CD8-positive, alpha-beta memory T cell (primary cell): ENCODE measurements around the gene GPR157. TPM values are rescaled to one million over a fixed set of nuclear protein-coding genes. Genes with fewer than 3 reads are reported as not detected.

ENCODE experiments used
- CTCF ChIA-PET: fragments of 350-600 bp; sonication (Branson Sonifier 250); formaldehyde crosslinking; loops from one replicate; lab custom pipeline; 2021; ENCODE audit warnings: antibody characterized with exemption; lab: Charles Lee
- POLR2A ChIA-PET: fragments of 350-600 bp; sonication (Branson Sonifier 250); formaldehyde crosslinking; loops from one replicate; lab custom pipeline; 2021; ENCODE audit warnings: antibody characterized with exemption; lab: Charles Lee
- DNase-seq, 5 donors: peaks; one replicate each; pipeline versions ENCODE4 v3.0.0 to v3.0.0-alpha.2; 2020 to 2022; ENCODE audit warnings: mixed read lengths in 1 of 5
- H3K27ac ChIP-seq: one replicate; pipeline ENCODE4 v1.7.0; 2013; ENCODE audit warnings: low read depth, mild to moderate bottlenecking, low read length, moderate library complexity
- H3K27me3 ChIP-seq: 2 replicates; pipeline ENCODE4 v1.7.0; 2013; ENCODE audit warnings: low read length, mild to moderate bottlenecking; ENCODE audit not compliant: insufficient read depth, poor library complexity, severe bottlenecking
- H3K36me3 ChIP-seq: 2 replicates; pipeline ENCODE4 v1.7.0; 2013; ENCODE audit warnings: mild to moderate bottlenecking, low read length, moderate library complexity; ENCODE audit not compliant: insufficient read depth
- H3K4me1 ChIP-seq: 2 replicates; pipeline ENCODE4 v1.7.0; 2013; ENCODE audit warnings: mild to moderate bottlenecking, low read length, moderate library complexity; ENCODE audit not compliant: insufficient read depth
- H3K4me3 ChIP-seq: 2 replicates; pipeline ENCODE4 v1.7.0; 2013; ENCODE audit warnings: mild to moderate bottlenecking, low read length
- H3K9me3 ChIP-seq: 2 replicates; pipeline ENCODE4 v1.7.0; 2013; ENCODE audit warnings: mild to moderate bottlenecking, low read length
- H3K27ac Mint-ChIP-seq, 8 donors: one replicate each; pipeline ENCODE4 v1.8.0; 2020 to 2021; ENCODE audit warnings: mixed read lengths in 8 of 8, mild to moderate bottlenecking in 6 of 8, inconsistent platforms in 3 of 8, moderate library complexity in 3 of 8
- H3K27me3 Mint-ChIP-seq, 2 donors: one replicate each; pipeline ENCODE4 v1.8.0; 2020 to 2021; ENCODE audit warnings: mixed read lengths in 2 of 2, mild to moderate bottlenecking in 1 of 2, moderate library complexity in 1 of 2
- H3K36me3 Mint-ChIP-seq, 3 donors: one replicate each; pipeline ENCODE4 v1.8.0; 2020 to 2021; ENCODE audit warnings: mixed read lengths in 3 of 3, inconsistent platforms in 1 of 3, mild to moderate bottlenecking in 1 of 3
- H3K4me1 Mint-ChIP-seq, 3 donors: one replicate each; pipeline ENCODE4 v1.8.0; 2020 to 2021; ENCODE audit warnings: mixed read lengths in 3 of 3, inconsistent platforms in 1 of 3, mild to moderate bottlenecking in 1 of 3
- H3K4me3 Mint-ChIP-seq, 7 donors: one replicate each; pipeline ENCODE4 v1.8.0; 2020 to 2021; ENCODE audit warnings: mixed read lengths in 7 of 7, mild to moderate bottlenecking in 6 of 7, moderate library complexity in 4 of 7, inconsistent platforms in 2 of 7
- H3K9me3 Mint-ChIP-seq, 5 donors: one replicate each; pipeline ENCODE4 v1.8.0; 2020 to 2022; ENCODE audit warnings: mixed read lengths in 5 of 5, mild to moderate bottlenecking in 3 of 5, moderate library complexity in 2 of 5, inconsistent platforms in 1 of 5
- polyA plus RNA-seq: library from polyadenylated mRNA; unstranded; fragments of 300-500 nt; fragmentation: Illumina TruSeq; gene quantifications from one replicate; pipeline ENCODE4 v1.2.3, GENCODE V29; 2021
- total RNA-seq, 2 experiments: library from RNA; stranded (reverse); gene quantifications; one replicate each; pipeline ENCODE4 v1.2.3, GENCODE V29; 2021

GPR157 gene
- total and polyA plus RNA-seq, 3 experiments from 2014 or later, result 3.0 to 4.7 (median 3.1) TPM

DNA sequence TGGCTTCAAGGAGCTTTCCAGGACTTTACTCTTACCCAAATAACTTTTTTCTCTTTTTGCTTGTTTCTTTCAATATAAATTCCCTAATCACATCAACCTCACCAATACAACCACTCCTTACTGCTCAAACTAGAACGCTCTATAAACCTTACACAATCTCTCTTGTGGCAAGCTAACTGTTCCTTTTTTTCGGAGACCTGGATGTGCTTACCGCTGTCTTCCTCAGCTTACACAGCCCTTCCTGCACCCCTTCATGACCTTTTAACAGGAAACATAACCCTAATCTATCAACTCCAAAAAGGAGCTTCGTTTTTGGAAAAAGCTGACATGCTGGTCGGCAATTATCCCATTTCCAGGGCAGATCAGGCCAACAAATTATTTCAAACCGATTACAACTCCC is 35.3 kb downstream of the GPR157 start:
- ChIA-PET POLR2A (no interaction called here), CTCF (interaction anchor here (1.0 kb wide), 1 partner anchor 11 kb away, joined by 3 read pairs; no protein-coding TSS in a partner anchor)
- Histone ChIP-seq H3K9me3 (no peaks in the 10 kb centered on the region), H3K4me3 (no peak overlapping the region), H3K27ac (no peak overlapping the region), H3K4me1 (no peaks in the 10 kb centered on the region), H3K36me3 (no peaks in the 10 kb centered on the region), H3K27me3 (no peaks in the 10 kb centered on the region)
- no peak for DNase-seq
- H3K4me1 Mint-ChIP-seq, result no peaks in the 10 kb centered on the region
- no peak overlapping the region for H3K4me3 Mint-ChIP-seq
- H3K27ac Mint-ChIP-seq, result no peak overlapping the region
- no peaks in the 10 kb centered on the region for H3K9me3 Mint-ChIP-seq
- H3K27me3 Mint-ChIP-seq, result peaks cover 4 to 11% of the 10 kb centered on the region in 2 donors
- peaks cover 0 to 8% (median 0%) of the 10 kb centered on the region in 3 donors for H3K36me3 Mint-ChIP-seq

DNA sequence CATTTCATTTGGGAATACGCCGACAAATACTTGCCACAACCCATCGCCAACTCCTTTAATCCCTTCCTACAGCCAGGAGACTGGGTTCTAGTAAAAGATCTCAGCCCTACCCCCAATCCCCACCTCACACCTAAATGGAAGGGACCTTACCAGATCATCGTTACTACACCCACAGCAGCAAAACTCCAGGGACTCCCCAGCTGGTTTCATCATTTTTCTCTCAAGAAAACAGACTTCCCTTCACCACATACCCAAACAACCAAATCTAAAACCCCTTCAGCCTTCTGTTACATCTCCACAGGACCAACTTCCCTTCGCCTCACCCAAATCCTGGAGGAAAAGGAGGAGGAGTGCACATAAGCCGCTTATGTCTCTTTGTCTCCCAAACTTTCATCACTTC is 35.8 kb downstream of the GPR157 start:
- Histone ChIP-seq H3K27ac (no peak overlapping the region), H3K4me3 (no peak overlapping the region), H3K36me3 (no peaks in the 10 kb centered on the region), H3K27me3 (no peaks in the 10 kb centered on the region), H3K9me3 (no peaks in the 10 kb centered on the region), H3K4me1 (no peaks in the 10 kb centered on the region)
- H3K4me3 Mint-ChIP-seq, result no peak overlapping the region
- peaks cover 5 to 11% of the 10 kb centered on the region in 2 donors for H3K27me3 Mint-ChIP-seq
- no peak for DNase-seq
- no peaks in the 10 kb centered on the region for H3K9me3 Mint-ChIP-seq
- POLR2A ChIA-PET, result no interaction called here
- CTCF ChIA-PET, result interaction anchor here (1.0 to 1.2 kb wide), 2 partner anchors 9 to 11 kb away, joined by 3 read pairs; no protein-coding TSS in a partner anchor
- no peaks in the 10 kb centered on the region for H3K4me1 Mint-ChIP-seq
- H3K27ac Mint-ChIP-seq, result no peak overlapping the region
- H3K36me3 Mint-ChIP-seq, result peaks cover 0 to 8% (median 0%) of the 10 kb centered on the region in 3 donors

DNA sequence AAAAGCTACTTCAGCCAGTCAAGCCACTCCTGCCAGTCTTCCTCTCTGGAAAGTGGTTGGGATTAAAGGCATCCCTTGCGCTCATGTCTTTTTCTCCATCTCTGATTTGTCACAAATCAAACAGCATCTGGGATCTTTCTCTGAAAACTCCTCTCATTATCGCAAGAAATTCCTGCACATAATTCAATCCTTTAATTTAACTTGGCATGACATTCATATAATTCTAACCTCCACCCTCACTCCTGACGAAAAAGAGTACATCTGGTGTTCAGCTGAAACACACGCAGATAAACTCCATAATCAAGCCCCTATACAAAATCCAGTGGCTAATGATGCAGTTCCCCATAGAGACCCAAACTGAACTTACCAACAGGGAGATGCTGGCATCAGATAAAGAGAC is 40.1 kb downstream of the GPR157 start:
- no peaks in the 10 kb centered on the region for H3K4me1 Mint-ChIP-seq
- DNase-seq, result no peak
- CTCF ChIA-PET, result no interaction called here
- no peak overlapping the region for H3K4me3 ChIP-seq
- peaks cover 4% of the 10 kb centered on the region for H3K27me3 ChIP-seq
- H3K27ac Mint-ChIP-seq, result no peak overlapping the region
- H3K27me3 Mint-ChIP-seq, result peaks cover 15 to 20% of the 10 kb centered on the region in 2 donors
- peaks cover 0 to 5% (median 0%) of the 10 kb centered on the region in 3 donors for H3K36me3 Mint-ChIP-seq
- no peaks in the 10 kb centered on the region for H3K4me1 ChIP-seq
- no peak overlapping the region for H3K4me3 Mint-ChIP-seq
- H3K9me3 ChIP-seq, result no peaks in the 10 kb centered on the region
- H3K9me3 Mint-ChIP-seq, result peaks cover 0 to 2% (median 0%) of the 10 kb centered on the region in 5 donors
- H3K27ac ChIP-seq, result no peak overlapping the region
- POLR2A ChIA-PET, result no interaction called here
- H3K36me3 ChIP-seq, result no peaks in the 10 kb centered on the region

DNA sequence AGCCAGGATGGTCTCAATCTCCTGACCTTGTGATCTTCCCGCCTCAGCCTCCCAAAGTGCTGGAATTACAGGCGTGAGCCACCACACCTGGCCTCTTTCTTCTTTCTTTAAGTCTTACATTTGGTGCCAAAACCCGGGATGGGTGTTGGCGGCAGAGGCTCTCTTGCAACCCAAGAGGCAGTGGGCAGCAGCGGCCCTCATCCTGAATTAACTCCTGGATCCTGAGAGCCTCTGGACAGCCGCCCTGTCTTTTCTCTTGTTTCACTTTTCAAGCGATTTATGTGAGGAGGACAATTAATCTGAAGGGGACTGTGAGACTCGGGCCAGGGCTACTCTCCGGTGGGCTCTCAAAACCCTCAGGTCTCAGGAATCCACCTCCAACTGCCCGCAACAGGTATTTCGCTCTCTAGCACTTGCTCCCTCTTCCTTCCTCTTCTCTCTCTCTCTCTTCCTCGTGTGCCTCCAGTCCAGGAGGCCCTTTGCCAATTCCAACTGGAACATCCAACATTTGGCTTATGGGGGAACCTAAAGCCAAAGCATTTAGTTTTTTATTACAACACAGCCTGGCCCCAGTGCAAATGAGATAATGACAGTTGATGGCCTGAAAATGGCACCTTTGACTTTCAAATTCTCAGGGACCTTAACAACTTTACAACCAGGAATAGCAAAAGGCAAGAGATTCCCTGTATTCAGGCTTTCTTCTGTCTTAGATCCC is 41.3 kb downstream of the GPR157 start:
- no peak for DNase-seq
- POLR2A ChIA-PET, result no interaction called here
- Histone ChIP-seq H3K27me3 (peaks cover 4% of the 10 kb centered on the region), H3K27ac (no peak overlapping the region), H3K36me3 (no peaks in the 10 kb centered on the region), H3K9me3 (no peaks in the 10 kb centered on the region), H3K4me3 (no peak overlapping the region), H3K4me1 (no peaks in the 10 kb centered on the region)
- peaks cover 0 to 5% (median 0%) of the 10 kb centered on the region in 3 donors for H3K36me3 Mint-ChIP-seq
- peaks cover 0 to 2% (median 0%) of the 10 kb centered on the region in 5 donors for H3K9me3 Mint-ChIP-seq
- H3K4me3 Mint-ChIP-seq, result no peak overlapping the region
- no peak overlapping the region for H3K27ac Mint-ChIP-seq
- CTCF ChIA-PET, result no interaction called here
- peaks cover 15 to 20% of the 10 kb centered on the region in 2 donors for H3K27me3 Mint-ChIP-seq
- H3K4me1 Mint-ChIP-seq, result peaks cover 0 to 6% (median 4%) of the 10 kb centered on the region in 3 donors

DNA sequence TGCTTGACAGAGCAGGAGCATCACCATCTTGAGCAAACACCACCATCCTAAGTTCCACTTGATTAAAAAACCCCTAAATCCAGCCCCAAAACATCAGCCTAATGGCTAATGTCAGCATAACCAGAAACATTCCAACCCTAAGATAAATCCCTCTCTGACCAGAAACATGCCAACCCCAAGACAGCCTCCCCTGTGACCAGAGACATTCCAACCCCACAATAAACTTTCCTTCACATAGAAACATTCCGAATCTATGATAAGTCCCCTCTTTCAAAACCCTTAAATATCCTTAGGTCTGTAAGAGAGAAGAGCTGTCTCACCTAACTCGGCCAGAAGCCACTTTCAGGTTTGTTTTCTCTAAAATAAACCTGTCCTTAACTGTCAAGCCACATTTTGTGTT is 42.1 kb downstream of the GPR157 start:
- Histone ChIP-seq H3K27me3 (peaks cover 4% of the 10 kb centered on the region), H3K4me3 (no peak overlapping the region), H3K4me1 (no peaks in the 10 kb centered on the region), H3K9me3 (no peaks in the 10 kb centered on the region), H3K27ac (no peak overlapping the region), H3K36me3 (no peaks in the 10 kb centered on the region)
- no peak for DNase-seq
- Mint-ChIP-seq H3K27ac (no peak overlapping the region), H3K36me3 (peaks cover 0 to 5% (median 0%) of the 10 kb centered on the region in 3 donors), H3K9me3 (peaks cover 0 to 2% (median 0%) of the 10 kb centered on the region in 5 donors), H3K27me3 (peaks cover 15 to 20% of the 10 kb centered on the region in 2 donors), H3K4me1 (peaks cover 0 to 7% (median 4%) of the 10 kb centered on the region in 3 donors), H3K4me3 (no peak overlapping the region)
- CTCF ChIA-PET, result no interaction called here
- POLR2A ChIA-PET, result no interaction called here

DNA sequence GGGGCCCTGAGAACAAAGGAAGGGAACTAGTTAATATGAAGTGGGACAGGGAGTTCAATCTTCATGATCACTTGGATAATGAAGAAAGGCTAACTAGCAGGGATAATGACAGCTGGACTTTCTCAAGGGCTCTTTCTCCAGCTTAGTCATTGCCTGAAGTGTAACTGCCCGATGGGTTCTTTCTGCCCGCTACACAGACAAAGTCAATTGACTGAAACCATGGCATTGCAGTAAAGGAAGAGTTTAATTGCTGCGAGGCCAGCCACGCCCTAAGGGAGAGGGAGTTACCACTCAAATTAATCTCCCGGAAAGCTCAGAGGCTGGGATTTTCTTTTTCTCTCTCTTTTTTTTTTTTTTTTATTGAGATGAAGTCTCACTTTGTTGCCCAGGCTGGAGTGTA is 42.9 kb downstream of the GPR157 start:
- H3K4me3 ChIP-seq, result no peak overlapping the region
- no peak for DNase-seq
- H3K27me3 ChIP-seq, result peaks cover 4% of the 10 kb centered on the region
- Mint-ChIP-seq H3K4me3 (no peak overlapping the region), H3K9me3 (peaks cover 0 to 2% (median 0%) of the 10 kb centered on the region in 5 donors), H3K4me1 (peaks cover 0 to 7% (median 4%) of the 10 kb centered on the region in 3 donors), H3K36me3 (peaks cover 0 to 5% (median 0%) of the 10 kb centered on the region in 3 donors), H3K27me3 (peaks cover 15 to 20% of the 10 kb centered on the region in 2 donors), H3K27ac (no peak overlapping the region)
- H3K27ac ChIP-seq, result no peak overlapping the region
- no peaks in the 10 kb centered on the region for H3K9me3 ChIP-seq
- no peaks in the 10 kb centered on the region for H3K4me1 ChIP-seq
- ChIA-PET POLR2A (no interaction called here), CTCF (interaction anchor here (0.7 kb wide), 1 partner anchor 12 kb away, joined by 3 read pairs; no protein-coding TSS in a partner anchor)
- H3K36me3 ChIP-seq, result no peaks in the 10 kb centered on the region

DNA sequence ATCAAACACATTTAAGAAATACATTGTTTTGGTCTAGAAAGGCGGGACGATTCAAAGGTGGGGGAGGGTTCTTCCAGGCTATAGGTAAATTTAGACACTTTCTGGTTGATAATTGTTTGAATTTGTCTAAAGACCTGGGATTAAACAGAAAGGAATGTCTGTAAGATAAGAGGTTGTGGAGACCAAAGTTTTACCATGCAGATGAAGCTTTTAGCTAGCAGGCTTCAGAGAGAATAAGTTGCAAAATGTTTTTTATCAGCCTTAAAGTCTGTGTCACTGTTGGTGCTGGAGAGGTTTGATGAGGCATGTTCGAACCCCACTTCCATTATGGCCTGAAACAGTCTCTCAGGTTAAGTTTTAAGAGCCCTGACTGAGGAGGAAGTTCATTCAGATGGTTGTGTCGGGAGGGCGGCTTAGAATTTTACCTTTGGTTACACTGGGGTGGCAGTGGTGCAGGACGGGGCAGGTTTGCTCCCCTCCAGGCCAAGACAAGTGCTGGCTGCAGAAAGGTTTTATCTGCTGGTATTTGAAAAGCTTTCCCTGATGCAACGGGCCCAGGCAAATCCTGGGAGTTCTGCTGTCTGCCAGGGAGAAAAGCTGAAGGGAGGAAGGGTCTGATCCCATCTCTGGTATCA is 43.5 kb downstream of the GPR157 start:
- no peak overlapping the region for H3K27ac ChIP-seq
- H3K27me3 Mint-ChIP-seq, result peaks cover 15 to 20% of the 10 kb centered on the region in 2 donors
- no peak overlapping the region for H3K27ac Mint-ChIP-seq
- H3K4me3 Mint-ChIP-seq, result no peak overlapping the region
- CTCF ChIA-PET, result interaction anchor here (0.7 kb wide), 1 partner anchor 11 kb away, joined by 3 read pairs; no protein-coding TSS in a partner anchor
- H3K9me3 ChIP-seq, result no peaks in the 10 kb centered on the region
- peaks cover 4% of the 10 kb centered on the region for H3K27me3 ChIP-seq
- POLR2A ChIA-PET, result no interaction called here
- no peak for DNase-seq
- H3K9me3 Mint-ChIP-seq, result peaks cover 0 to 2% (median 0%) of the 10 kb centered on the region in 5 donors
- no peaks in the 10 kb centered on the region for H3K36me3 ChIP-seq
- H3K36me3 Mint-ChIP-seq, result peaks cover 0 to 5% (median 0%) of the 10 kb centered on the region in 3 donors
- H3K4me1 Mint-ChIP-seq, result peaks cover 0 to 7% (median 5%) of the 10 kb centered on the region in 3 donors
- no peak overlapping the region for H3K4me3 ChIP-seq
- no peaks in the 10 kb centered on the region for H3K4me1 ChIP-seq

DNA sequence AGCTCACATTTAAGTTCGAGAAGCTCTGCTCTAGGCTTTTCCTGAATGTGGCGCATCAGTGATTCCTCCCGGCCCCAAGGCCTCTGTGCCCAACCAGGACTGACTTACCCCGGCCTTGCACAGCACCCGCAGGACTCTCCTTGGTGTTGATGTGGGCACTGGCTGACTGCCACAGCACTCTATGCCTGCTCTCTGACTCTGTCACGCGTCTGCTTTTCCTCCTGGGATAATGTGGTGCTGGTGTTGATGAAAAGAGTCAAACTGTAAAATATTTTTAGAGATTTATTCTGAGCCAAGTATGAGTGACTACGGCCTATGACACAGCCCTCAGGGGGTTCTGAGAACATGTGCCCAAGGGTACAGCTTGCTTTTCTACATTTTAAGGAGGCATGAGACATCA is 44.0 kb downstream of the GPR157 start:
- Histone ChIP-seq H3K4me3 (no peak overlapping the region), H3K4me1 (no peaks in the 10 kb centered on the region), H3K36me3 (no peaks in the 10 kb centered on the region), H3K27ac (no peak overlapping the region), H3K27me3 (peaks cover 4% of the 10 kb centered on the region), H3K9me3 (no peaks in the 10 kb centered on the region)
- H3K4me1 Mint-ChIP-seq, result peaks cover under 1 to 8% (median 7%) of the 10 kb centered on the region in 3 donors
- CTCF ChIA-PET, result no interaction called here
- H3K4me3 Mint-ChIP-seq, result no peak overlapping the region
- DNase-seq, result no peak
- peaks cover 0 to 5% (median 0%) of the 10 kb centered on the region in 3 donors for H3K36me3 Mint-ChIP-seq
- peaks cover 17 to 20% of the 10 kb centered on the region in 2 donors for H3K27me3 Mint-ChIP-seq
- H3K9me3 Mint-ChIP-seq, result peaks cover 0 to 2% (median 0%) of the 10 kb centered on the region in 5 donors
- POLR2A ChIA-PET, result no interaction called here
- H3K27ac Mint-ChIP-seq, result no peak overlapping the region
